DOHH2 (cell line): Measurements from ENCODE around the gene FOXN3.

Experiments
- H3F3A ChIP-seq: fragments of 200-600 bp; sonication (generic), shearing (Covaris generic); 2 replicates; pipeline ENCODE4 v1.6.0; 2016; ENCODE audit warnings: antibody characterized with exemption, mild to moderate bottlenecking; ENCODE audit not compliant: control insufficient read depth, insufficient read depth
- H3K27ac ChIP-seq: fragments of 200-600 bp; sonication (generic); 2 replicates; pipeline ENCODE4 v1.5.1; 2014; ENCODE audit warnings: low read depth, mild to moderate bottlenecking, low read length, moderate library complexity
- H3K27me3 ChIP-seq: fragments of 200-600 bp; sonication (generic); 2 replicates; pipeline ENCODE4 v1.6.1; 2014; ENCODE audit warnings: mild to moderate bottlenecking, low read length, mixed read lengths; ENCODE audit not compliant: control insufficient read depth
- H3K36me3 ChIP-seq: fragments of 200-600 bp; sonication (generic); 2 replicates; pipeline ENCODE4 v1.6.1; 2014; ENCODE audit warnings: mild to moderate bottlenecking, low read length, moderate library complexity, mixed read lengths; ENCODE audit not compliant: control insufficient read depth
- H3K4me1 ChIP-seq: fragments of 200-600 bp; sonication (generic); 2 replicates; pipeline ENCODE4 v1.6.1; 2014; ENCODE audit warnings: mild to moderate bottlenecking, low read length, mixed read lengths; ENCODE audit not compliant: control insufficient read depth
- H3K4me2 ChIP-seq: fragments of 200-600 bp; sonication (generic); 2 replicates; pipeline ENCODE4 v1.6.0; 2014; ENCODE audit warnings: mild to moderate bottlenecking, low read length, moderate library complexity
- H3K4me3 ChIP-seq: fragments of 200-600 bp; sonication (generic); 2 replicates; pipeline ENCODE4 v1.5.1; 2014; ENCODE audit warnings: mild to moderate bottlenecking, low read length, mixed read lengths
- H3K79me2 ChIP-seq: fragments of 200-600 bp; sonication (generic); 2 replicates; pipeline ENCODE4 v1.6.1; 2014; ENCODE audit warnings: mild to moderate bottlenecking, low read length, mixed read lengths; ENCODE audit not compliant: control insufficient read depth
- H3K9me2 ChIP-seq: fragments of 200-600 bp; sonication (generic); replicated peaks from 2 replicates; pipeline ENCODE4 v1.6.1; 2014; ENCODE audit warnings: mild to moderate bottlenecking, low read length, mixed read lengths; ENCODE audit not compliant: control insufficient read depth
- H3K9me3 ChIP-seq: fragments of 200-600 bp; sonication (generic); 2 replicates; pipeline ENCODE4 v1.6.1; 2014; ENCODE audit warnings: antibody characterized with exemption, low read length, mixed read lengths; ENCODE audit not compliant: control insufficient read depth, insufficient read depth
- H4K20me1 ChIP-seq: fragments of 200-600 bp; sonication (generic); 2 replicates; pipeline ENCODE4 v1.6.0; 2014; ENCODE audit warnings: low read depth, mild to moderate bottlenecking, antibody characterized with exemption, low read length, moderate library complexity; ENCODE audit not compliant: control insufficient read depth, insufficient read depth
- CTCF ChIP-seq: fragments of 200-600 bp; sonication (generic); IDR thresholded peaks from one replicate; pipeline ENCODE4 v1.5.1; 2014; ENCODE audit warnings: antibody characterized with exemption, mild to moderate bottlenecking, low read depth, low read length; ENCODE audit not compliant: poor library complexity, severe bottlenecking
- EZH2phosphoT487 ChIP-seq: fragments of 200-600 bp; sonication (generic); IDR thresholded peaks from 2 replicates; pipeline ENCODE4 v1.6.1; 2017; ENCODE audit warnings: borderline replicate concordance, mild to moderate bottlenecking, antibody characterized with exemption, low read length, moderate library complexity, mixed read lengths

The FOXN3 gene

GRCh38 chr14:89425931-89426330 is 8.9 kb upstream of the FOXN3 start:
- Histone ChIP-seq H3K36me3 (no peaks in the 10 kb centered on the region), H3K9me3 (no peaks in the 10 kb centered on the region), H3K79me2 (0 out of 2 replicates have a peak, but pooled peaks cover 6% of the 10 kb centered on the region), H3K9me2 (no peaks in the 10 kb centered on the region), H3K4me1 (peaks cover 55% of the 10 kb centered on the region), H4K20me1 (no peaks in the 10 kb centered on the region), H3K27ac (no peak overlapping the region), H3F3A (peaks cover 13% of the 10 kb centered on the region), H3K27me3 (peaks cover 2% of the 10 kb centered on the region; the same call in 1 of the 2 replicates), H3K4me2 (no peak overlapping the region), H3K4me3 (no peak overlapping the region)
- TF ChIP-seq CTCF (no peak), EZH2phosphoT487 (no peak)

GRCh38 chr14:89424241-89424640 is 7.2 kb upstream of the FOXN3 start:
- no peak for TF ChIP-seq CTCF
- no peak for TF ChIP-seq EZH2phosphoT487
- Histone ChIP-seq H3F3A (peaks cover 3% of the 10 kb centered on the region; the same call in 1 of the 2 replicates), H3K36me3 (no peaks in the 10 kb centered on the region), H3K27me3 (peaks cover 2% of the 10 kb centered on the region; the same call in 1 of the 2 replicates), H3K4me2 (no peak overlapping the region), H3K4me1 (peaks cover 38% of the 10 kb centered on the region), H3K4me3 (no peak overlapping the region), H3K79me2 (0 out of 2 replicates have a peak, but pooled peaks cover 6% of the 10 kb centered on the region), H4K20me1 (no peaks in the 10 kb centered on the region), H3K9me3 (no peaks in the 10 kb centered on the region), H3K27ac (no peak overlapping the region), H3K9me2 (no peaks in the 10 kb centered on the region)

GRCh38 chr14:89422952-89423345 is 5.9 kb upstream of the FOXN3 start:
- Histone ChIP-seq H3K9me2 (no peaks in the 10 kb centered on the region), H3K36me3 (no peaks in the 10 kb centered on the region), H3K27me3 (peaks cover 3% of the 10 kb centered on the region; the same call in 1 of the 2 replicates), H3K27ac (no peak overlapping the region), H3K79me2 (no peaks in the 10 kb centered on the region), H3K4me3 (no peak overlapping the region), H3K9me3 (no peaks in the 10 kb centered on the region), H3K4me1 (peaks cover 33% of the 10 kb centered on the region), H3F3A (peaks cover 3% of the 10 kb centered on the region; the same call in 1 of the 2 replicates), H4K20me1 (no peaks in the 10 kb centered on the region), H3K4me2 (no peak overlapping the region)
- TF ChIP-seq EZH2phosphoT487 (no peak), CTCF (no peak)
